ENCODE data around the gene RECK. TPM values are rescaled to one million over a fixed set of nuclear protein-coding genes. Genes with fewer than 3 reads are reported as not detected.

The RECK gene
- total RNA-seq, 2 experiments from 2014 or later = 9.3 to 9.8 TPM

- Histone ChIP-seq H3K9me3 (ENCODE audit: control insufficient read depth in 1 of 2, insufficient read depth in 1 of 2, low read length in 2 of 2) (no peaks in the 10 kb centered on the region), H3K27ac (ENCODE audit: low read depth in 1 of 2, low read length in 2 of 2) (no peak overlapping the region), H3K4me1 (ENCODE audit: insufficient read depth, low read length) (peaks cover 74% of the 10 kb centered on the region), H3K4me3 (ENCODE audit: low read length) (no peak overlapping the region), H3K36me3 (ENCODE audit: insufficient read depth, low read length) (peaks cover 8% of the 10 kb centered on the region), H3K27me3 (ENCODE audit: control insufficient read depth in 1 of 2, insufficient read depth in 2 of 2, low read length in 2 of 2) (no peaks in the 10 kb centered on the region)
- TF ChIP-seq CTCF (IDR thresholded peaks at IDR 0.05) = no peak
- H3K36me3 Mint-ChIP-seq (ENCODE audit: low read depth) = peaks cover 7% of the 10 kb centered on the region
- ATAC-seq (ENCODE audit: poor library complexity) (no peak), DNase-seq (no peak)
- ChIA-PET CTCF (interaction anchor here (0.9 to 6.4 kb wide), 3 partner anchors 27 to 52 kb away, joined by 3 to 33 read pairs (median 10); no protein-coding TSS in a partner anchor), POLR2A (interaction anchor here (0.7 to 2.0 kb wide), 2 partner anchors 10 to 28 kb away, joined by 5 to 14 read pairs; no protein-coding TSS in a partner anchor)
- intact Hi-C loops (cut with DNase I, micrococcal nuclease) = no loop called here
- H3K4me1 Mint-ChIP-seq (ENCODE audit: low read depth) = peaks cover 72% of the 10 kb centered on the region
- H3K9me3 Mint-ChIP-seq = no peaks in the 10 kb centered on the region
- H3K27me3 Mint-ChIP-seq = no peaks in the 10 kb centered on the region
- peak overlapping the region; percentile 98 for H3K4me3 Mint-ChIP-seq
- peak overlapping the region; percentile 92 for H3K27ac Mint-ChIP-seq
These were observed 101.8 kb downstream of the RECK start for GRCh38 chr9:36138496-36138895.

GRCh38 chr9:36138901-36139300 is 102.2 kb downstream of the RECK start:
- ATAC-seq (ENCODE audit: poor library complexity) (no peak), DNase-seq (no peak)
- intact Hi-C loops (cut with DNase I, micrococcal nuclease) = no loop called here
- H3K4me3 Mint-ChIP-seq = peak overlapping the region; percentile 98
- H3K27me3 Mint-ChIP-seq = no peaks in the 10 kb centered on the region
- H3K4me3 ChIP-seq (ENCODE audit: low read length) = no peak overlapping the region
- H3K27me3 ChIP-seq (ENCODE audit: control insufficient read depth in 1 of 2, insufficient read depth in 2 of 2, low read length in 2 of 2) = no peaks in the 10 kb centered on the region
- peaks cover 78% of the 10 kb centered on the region for H3K4me1 ChIP-seq (ENCODE audit: insufficient read depth, low read length)
- no peak overlapping the region for H3K27ac ChIP-seq (ENCODE audit: low read depth in 1 of 2, low read length in 2 of 2)
- CTCF ChIA-PET = interaction anchor here (0.9 to 6.4 kb wide), 3 partner anchors 27 to 51 kb away, joined by 3 to 33 read pairs (median 10); no protein-coding TSS in a partner anchor
- H3K9me3 ChIP-seq (ENCODE audit: control insufficient read depth in 1 of 2, insufficient read depth in 1 of 2, low read length in 2 of 2) = no peaks in the 10 kb centered on the region
- H3K9me3 Mint-ChIP-seq = no peaks in the 10 kb centered on the region
- peaks cover 8% of the 10 kb centered on the region for H3K36me3 ChIP-seq (ENCODE audit: insufficient read depth, low read length)
- no peak for TF ChIP-seq CTCF (IDR thresholded peaks at IDR 0.05)
- H3K4me1 Mint-ChIP-seq (ENCODE audit: low read depth) = peaks cover 76% of the 10 kb centered on the region
- POLR2A ChIA-PET = interaction anchor here (0.7 to 2.0 kb wide), 2 partner anchors 10 to 28 kb away, joined by 5 to 14 read pairs; no protein-coding TSS in a partner anchor
- peak overlapping the region; percentile 92 for H3K27ac Mint-ChIP-seq
- peaks cover 8% of the 10 kb centered on the region for H3K36me3 Mint-ChIP-seq (ENCODE audit: low read depth)

- CTCF ChIA-PET = interaction anchor here (0.9 to 6.4 kb wide), 4 partner anchors 8 to 37 kb away, joined by 3 to 33 read pairs (median 7); no protein-coding TSS in a partner anchor
- H3K9me3 Mint-ChIP-seq = peaks cover 1% of the 10 kb centered on the region
- H3K27me3 Mint-ChIP-seq = no peaks in the 10 kb centered on the region
- peak overlapping the region in 1 of 2 donors; percentile 33 for H3K27ac ChIP-seq (ENCODE audit: low read depth in 1 of 2, low read length in 2 of 2)
- H3K27ac Mint-ChIP-seq = peak overlapping the region; percentile 98
- H3K9me3 ChIP-seq (ENCODE audit: control insufficient read depth in 1 of 2, insufficient read depth in 1 of 2, low read length in 2 of 2) = peaks cover 0 to 2% of the 10 kb centered on the region in 2 experiments
- no peak overlapping the region for H3K4me3 ChIP-seq (ENCODE audit: low read length)
- peaks cover 8% of the 10 kb centered on the region for H3K36me3 ChIP-seq (ENCODE audit: insufficient read depth, low read length)
- no peaks in the 10 kb centered on the region for H3K27me3 ChIP-seq (ENCODE audit: control insufficient read depth in 1 of 2, insufficient read depth in 2 of 2, low read length in 2 of 2)
- H3K4me1 ChIP-seq (ENCODE audit: insufficient read depth, low read length) = peaks cover 93% of the 10 kb centered on the region
- peak in 6 of 14 experiments; percentile 18 to 78 (median 54) for DNase-seq
- peak overlapping the region; percentile 98 for H3K4me3 Mint-ChIP-seq
- TF ChIP-seq CTCF (IDR thresholded peaks at IDR 0.05) = no peak
- peaks cover 22% of the 10 kb centered on the region for H3K36me3 Mint-ChIP-seq (ENCODE audit: low read depth)
- peak; percentile 17 for ATAC-seq (ENCODE audit: poor library complexity)
- H3K4me1 Mint-ChIP-seq (ENCODE audit: low read depth) = peaks cover 90% of the 10 kb centered on the region
- intact Hi-C loops (cut with DNase I, micrococcal nuclease) = no loop called here
- POLR2A ChIA-PET = interaction anchor here (1.0 to 2.0 kb wide), 5 partner anchors 8 to 48 kb away, joined by 3 to 14 read pairs (median 4); no protein-coding TSS in a partner anchor
These were observed 103.7 kb downstream of the RECK start for GRCh38 chr9:36140086-36141084.
